Adrenal gland (tissue), 12 donors: Measurements from ENCODE around the gene LBX2. TPM values are rescaled to one million over a fixed set of nuclear protein-coding genes. Genes with fewer than 3 reads are reported as not detected.

Experiments
- DNase-seq, 7 donors: peaks; one replicate each; pipeline ENCODE4 v3.0.0-alpha.2; 2019 to 2020
- H3K27ac ChIP-seq, 5 donors: fragments of 200-600 bp; sonication (generic) in 4 of 5; 1 replicate in 3 of 5; 2 replicates in 2 of 5; pipeline versions ENCODE4 v1.5.1 to v1.8.0; 2016 to 2020; ENCODE audit warnings: mild to moderate bottlenecking in 1 of 5
- H3K27me3 ChIP-seq: fragments of 200-600 bp; 2 replicates; pipeline ENCODE4 v1.8.0; 2021
- H3K36me3 ChIP-seq, 2 donors: fragments of 200-600 bp; replicated peaks in 1 of 2; 1 replicate in 1 of 2; 2 replicates in 1 of 2; pipeline versions ENCODE4 v1.5.1 to v1.8.0; 2018 to 2022
- H3K4me1 ChIP-seq, 2 donors: fragments of 200-600 bp; replicated peaks in 1 of 2; 1 replicate in 1 of 2; 2 replicates in 1 of 2; pipeline versions ENCODE4 v1.5.1 to v1.8.0; 2018 to 2021
- H3K4me3 ChIP-seq, 4 donors: fragments of 200-600 bp; sonication (generic) in 3 of 4; one replicate each; pipeline ENCODE4 v1.5.1; 2016 to 2018
- H3K9me3 ChIP-seq, 3 donors: fragments of 200-600 bp; sonication (generic) in 1 of 3; replicated peaks in 1 of 3; 1 replicate in 2 of 3; 2 replicates in 1 of 3; pipeline versions ENCODE4 v1.5.1 to v1.8.0; 2016 to 2021
- CTCF ChIP-seq, 6 experiments: fragments of 450-650 bp in 4 of 6; fragments of 200-600 bp in 2 of 6; sonication (generic) in 1 of 6; IDR thresholded peaks; 1 replicate in 5 of 6; 2 replicates in 1 of 6; pipeline versions ENCODE4 v1.5.1 to v1.8.0; 2016 to 2021; ENCODE audit warnings: antibody characterized with exemption in 6 of 6, mild to moderate bottlenecking in 2 of 6, moderate library complexity in 1 of 6
- POLR2A ChIP-seq, 2 donors: fragments of 450-650 bp; IDR thresholded peaks; one replicate each; pipeline ENCODE4 v1.6.1; 2017; ENCODE audit warnings: antibody characterized with exemption in 2 of 2, mild to moderate bottlenecking in 2 of 2, moderate library complexity in 1 of 2
- WGBS, 4 donors: extraction: QIAGEN DNeasy Blood & Tissue Kit in 2 of 4; methylation state at CpG; one replicate each; pipeline versions ENCODE4 v1.1.5 to v1.1.7; 2013 to 2017; 5-methylcytosine and 5-hydroxymethylcytosine counted together
- intact Hi-C, 2 donors: fragments of 100-400 bp; cut with DNase I; formaldehyde crosslinking; loops; one replicate each; pipeline versions ENCODE4 v1.14.1 to v1.15.0; 2022 to 2023
- polyA plus RNA-seq, 3 donors: library from polyadenylated mRNA; stranded (reverse); fragments of 200-250 nt in 2 of 3; fragments of 350-450 nt in 1 of 3; fragmentation: Illumina TruSeq in 1 of 3; extraction: RNeasy Lipid Tissue Mini Kit (QIAGEN cat#74804) in 1 of 3; gene quantifications; one replicate each; pipeline ENCODE4 v1.2.3, GENCODE V29; 2013 to 2014
- total RNA-seq, 9 donors: library from RNA; depleted of rRNA in 4 of 9; stranded (reverse); fragments of >200 nt in 4 of 9; fragments of 120-200 nt in 1 of 9; fragmentation: NEBNext Ultra II Directional in 1 of 9; extraction: Animal tissue kit (Norgen Biotek cat#: 25700) in 1 of 9; gene quantifications; one replicate each; pipeline versions ENCODE4 v1.1.0 to v1.2.4, GENCODE V29; 2013 to 2023
- donor health status: healthy with polysubstance abuse.
- donor health status: Bipolar disorder and iron deficiency.
- donor health status: DM: yes; HTN: yes; CAD: no.
- donor health status: DM: no; HTN: no; CAD: no.
- donor health status: DM: no; HTN: no; CAD: no.
- donor health status: DM: yes; HTN: yes; CAD: no.

Gene LBX2
- total and polyA plus RNA-seq, 12 donors, result 0.18 to 2.0 (median 0.71) TPM; not detected in 2

GRCh38 chr2:74510272-74510671, 10.9 kb upstream of the LBX2 start:
- Histone ChIP-seq H3K27ac (no peak overlapping the region), H3K4me1 (peaks cover 19 to 36% of the 10 kb centered on the region in 2 donors), H3K27me3 (peaks cover 47% of the 10 kb centered on the region), H3K9me3 (no peaks in the 10 kb centered on the region), H3K36me3 (peaks cover 0 to 5% of the 10 kb centered on the region in 2 donors), H3K4me3 (no peak overlapping the region)
- TF ChIP-seq POLR2A (IDR thresholded peaks at IDR 0.05) (no peak), CTCF (IDR thresholded peaks at IDR 0.05) (no peak)
- intact Hi-C loops, result no loop called here
- WGBS, 4 donors, result 61 to 88% (median 69%) methylated on average over 4 of the region's 4 CpGs
- no peak for DNase-seq

GRCh38 chr2:74507926-74508520, 8.6 kb upstream of the LBX2 start:
- peak in 2 of 7 donors; percentile 41 to 84 for DNase-seq
- 12 to 28% (median 13%) methylated on average over 17 to 38 of the region's 38 CpGs for WGBS, 4 donors
- peak overlapping the region; percentile 5 to 91 (median 80) for H3K4me3 ChIP-seq
- intact Hi-C loops, result loop anchor here in 1 of 2 donors (2.0 kb wide), 1 partner anchor 21 kb away; the partner anchor contains the start of genes AUP1 and HTRA2
- H3K4me1 ChIP-seq, result peaks cover 19 to 44% of the 10 kb centered on the region in 2 donors
- no peaks in the 10 kb centered on the region for H3K9me3 ChIP-seq
- peak overlapping the region in 4 of 5 donors; percentile 93 to 100 (median 97) for H3K27ac ChIP-seq
- peaks cover 25% of the 10 kb centered on the region for H3K27me3 ChIP-seq
- peaks cover 0 to 12% of the 10 kb centered on the region in 2 donors for H3K36me3 ChIP-seq
- no peak for TF ChIP-seq CTCF (IDR thresholded peaks at IDR 0.05)
- no peak for TF ChIP-seq POLR2A (IDR thresholded peaks at IDR 0.05)

GRCh38 chr2:74507145-74507925, 7.9 kb upstream of the LBX2 start, which contains the start of gene PCGF1:
TSS of gene PCGF1 (minus strand) at chr2:74507695. CDS start at chr2:74507668, 27 bp downstream.
- Histone ChIP-seq H3K27me3 (peaks cover 19% of the 10 kb centered on the region), H3K4me3 (peak within 1 kb of the TSS; percentile 5 to 91 (median 80)), H3K4me1 (peaks cover 19 to 50% of the 10 kb centered on the region in 2 donors), H3K36me3 (peaks cover 0 to 12% of the 10 kb centered on the region in 2 donors), H3K9me3 (no peaks in the 10 kb centered on the region), H3K27ac (peak within 1 kb of the TSS; percentile 29 to 100 (median 95))
- TF ChIP-seq POLR2A (IDR thresholded peaks at IDR 0.05) (peak; percentile 33 to 57), CTCF (IDR thresholded peaks at IDR 0.05) (peak in 2 of 6 experiments; percentile 27 to 39)
- 0 to 1% (median 0%) methylated on average over 20 to 56 of the region's 56 CpGs for WGBS, 4 donors
- DNase-seq, result peak; percentile 97 to 100 (median 99)
- intact Hi-C loops, result loop anchor here in 1 of 2 donors (2.0 kb wide), 1 partner anchor 21 kb away; the partner anchor contains the start of genes AUP1 and HTRA2
